ENCODE results near the gene VAV1. TPM values are rescaled to one million over a fixed set of nuclear protein-coding genes. Genes with fewer than 3 reads are reported as not detected.
"Not testable (repeated sequence)": the region's sequence is repeated elsewhere in the genome, so short reads cannot be mapped to it uniquely, and the experiment has no call there.

Gene VAV1
- total RNA-seq, 1 experiment from 2014 or later, result not detected

GRCh38 chr19:6828698-6829633 is 56.5 kb downstream of the VAV1 start:
- Mint-ChIP-seq H3K4me1 (ENCODE audit: low read depth, unreplicated experiment) (no peaks in the 10 kb centered on the region), H3K9me3 (ENCODE audit: unreplicated experiment) (peaks cover 10% of the 10 kb centered on the region), H3K27ac (ENCODE audit: unreplicated experiment) (no peak overlapping the region), H3K4me3 (ENCODE audit: unreplicated experiment) (no peak overlapping the region), H3K27me3 (ENCODE audit: insufficient read depth, unreplicated experiment) (peaks cover 8% of the 10 kb centered on the region), H3K36me3 (ENCODE audit: insufficient read depth, unreplicated experiment) (no peaks in the 10 kb centered on the region)
- no peak for TF ChIP-seq CTCF (IDR thresholded peaks at IDR 0.05; ENCODE audit: insufficient read depth in 1 of 2, low read depth in 1 of 2, low read length in 1 of 2, severe bottlenecking in 1 of 2, unreplicated experiment in 1 of 2)
- no peak overlapping the region for H3K4me3 ChIP-seq (ENCODE audit: low read depth, low read length)
- peaks cover 3% of the 10 kb centered on the region; the same call in 1 of the 2 replicates for H3K9me3 ChIP-seq
- ChIA-PET POLR2A (no interaction called here), CTCF (interaction anchor here (0.7 kb wide), 1 partner anchor 15 kb away, joined by 3 read pairs; no protein-coding TSS in a partner anchor)
- no peaks in the 10 kb centered on the region for H3K36me3 ChIP-seq (ENCODE audit: control insufficient read depth, insufficient read depth, low read length)
- no peaks in the 10 kb centered on the region for H3K27me3 ChIP-seq (replicated peaks; ENCODE audit: control insufficient read depth, insufficient read depth, low read length)
- BruUV-seq (replicated peaks), result no TSS peak
- no peaks in the 10 kb centered on the region for H3K4me1 ChIP-seq
- intact Hi-C loops (cut with micrococcal nuclease; ENCODE audit: unreplicated experiment), result no loop called here
- DNase-seq, result peak in 1 of 2 experiments; percentile 12

GRCh38 chr19:6829829-6830228 is 57.3 kb downstream of the VAV1 start:
- H3K27me3 ChIP-seq (replicated peaks; ENCODE audit: control insufficient read depth, insufficient read depth, low read length); H3K4me1 Mint-ChIP-seq (ENCODE audit: low read depth, unreplicated experiment); POLR2A ChIA-PET; H3K4me1 ChIP-seq; CTCF ChIA-PET; H3K27me3 Mint-ChIP-seq (ENCODE audit: insufficient read depth, unreplicated experiment); H3K4me3 ChIP-seq (ENCODE audit: low read depth, low read length); H3K36me3 ChIP-seq (ENCODE audit: control insufficient read depth, insufficient read depth, low read length); H3K9me3 Mint-ChIP-seq (ENCODE audit: unreplicated experiment); DNase-seq; intact Hi-C loops (cut with micrococcal nuclease; ENCODE audit: unreplicated experiment); H3K4me3 Mint-ChIP-seq (ENCODE audit: unreplicated experiment); BruUV-seq (replicated peaks); H3K36me3 Mint-ChIP-seq (ENCODE audit: insufficient read depth, unreplicated experiment); H3K27ac Mint-ChIP-seq (ENCODE audit: unreplicated experiment); H3K9me3 ChIP-seq: not testable (repeated sequence)

GRCh38 chr19:6831084-6831483 is 58.6 kb downstream of the VAV1 start:
- BruUV-seq (replicated peaks); H3K36me3 ChIP-seq (ENCODE audit: control insufficient read depth, insufficient read depth, low read length); POLR2A ChIA-PET; H3K27me3 ChIP-seq (replicated peaks; ENCODE audit: control insufficient read depth, insufficient read depth, low read length); intact Hi-C loops (cut with micrococcal nuclease; ENCODE audit: unreplicated experiment); H3K27ac Mint-ChIP-seq (ENCODE audit: unreplicated experiment); CTCF ChIA-PET; H3K27me3 Mint-ChIP-seq (ENCODE audit: insufficient read depth, unreplicated experiment); H3K4me1 Mint-ChIP-seq (ENCODE audit: low read depth, unreplicated experiment); H3K4me3 ChIP-seq (ENCODE audit: low read depth, low read length); H3K9me3 ChIP-seq; DNase-seq; H3K4me3 Mint-ChIP-seq (ENCODE audit: unreplicated experiment); H3K4me1 ChIP-seq; H3K36me3 Mint-ChIP-seq (ENCODE audit: insufficient read depth, unreplicated experiment); H3K9me3 Mint-ChIP-seq (ENCODE audit: unreplicated experiment): not testable (repeated sequence)

- Histone ChIP-seq H3K27me3 (replicated peaks; ENCODE audit: control insufficient read depth, insufficient read depth, low read length) (no peaks in the 10 kb centered on the region), H3K36me3 (ENCODE audit: control insufficient read depth, insufficient read depth, low read length) (no peaks in the 10 kb centered on the region), H3K4me1 (no peaks in the 10 kb centered on the region), H3K9me3 (0 out of 2 replicates have a peak, but pooled peaks cover 3% of the 10 kb centered on the region), H3K4me3 (ENCODE audit: low read depth, low read length) (no peak overlapping the region)
- intact Hi-C loops (cut with micrococcal nuclease; ENCODE audit: unreplicated experiment), result no loop called here
- DNase-seq, result no peak
- Mint-ChIP-seq H3K4me3 (ENCODE audit: unreplicated experiment) (no peak overlapping the region), H3K27ac (ENCODE audit: unreplicated experiment) (no peak overlapping the region), H3K36me3 (ENCODE audit: insufficient read depth, unreplicated experiment) (no peaks in the 10 kb centered on the region), H3K9me3 (ENCODE audit: unreplicated experiment) (peaks cover 10% of the 10 kb centered on the region), H3K4me1 (ENCODE audit: low read depth, unreplicated experiment) (no peaks in the 10 kb centered on the region), H3K27me3 (ENCODE audit: insufficient read depth, unreplicated experiment) (peaks cover 8% of the 10 kb centered on the region)
- TF ChIP-seq CTCF (IDR thresholded peaks at IDR 0.05; ENCODE audit: insufficient read depth in 1 of 2, low read depth in 1 of 2, low read length in 1 of 2, severe bottlenecking in 1 of 2, unreplicated experiment in 1 of 2), result no peak
- ChIA-PET CTCF (no interaction called here), POLR2A (no interaction called here)
- BruUV-seq (replicated peaks), result no TSS peak
Measured at GRCh38 chr19:6832412-6832811, 59.9 kb downstream of the VAV1 start.

All from Caco-2 (cell line).